Ovary (tissue), 9 donors: ENCODE measurements around the gene INPP1. TPM values are rescaled to one million over a fixed set of nuclear protein-coding genes. Genes with fewer than 3 reads are reported as not detected.

Experiments used
- DNase-seq, 5 donors: peaks; one replicate each; pipeline ENCODE4 v3.0.0-alpha.2; 2019 to 2020
- H3K27ac ChIP-seq, 2 donors: fragments of 200-600 bp; one replicate each; pipeline versions ENCODE4 v1.5.1 to v1.8.0; 2019 to 2022
- H3K27me3 ChIP-seq: fragments of 200-600 bp; one replicate; pipeline ENCODE4 v1.8.0; 2022
- H3K36me3 ChIP-seq: fragments of 200-600 bp; sonication (generic); one replicate; pipeline ENCODE4 v1.5.1; 2019
- H3K4me1 ChIP-seq: one replicate; pipeline ENCODE4 v1.8.1; 2013; ENCODE audit warnings: mild to moderate bottlenecking, moderate library complexity; ENCODE audit not compliant: insufficient read depth
- H3K4me3 ChIP-seq: fragments of 200-600 bp; sonication (generic); one replicate; pipeline ENCODE4 v1.5.1; 2017
- H3K9me3 ChIP-seq, 2 donors: fragments of 200-600 bp in 1 of 2; sonication (generic) in 1 of 2; one replicate each; pipeline versions ENCODE4 v1.5.1 to v1.8.1; 2013 to 2019; ENCODE audit warnings: mild to moderate bottlenecking in 1 of 2, moderate library complexity in 1 of 2
- EP300 ChIP-seq: sonication (generic); formaldehyde crosslinking; IDR thresholded peaks from one replicate; pipeline ENCODE4 v1.6.1; 2017; ENCODE audit warnings: antibody characterized with exemption
- POLR2A ChIP-seq: fragments of 450-650 bp; IDR thresholded peaks from one replicate; pipeline ENCODE4 v1.6.1; 2017; ENCODE audit warnings: antibody characterized with exemption, mild to moderate bottlenecking, moderate library complexity
- WGBS, 3 donors: extraction: QIAGEN DNeasy Blood & Tissue Kit in 1 of 3; methylation state at CpG; one replicate each; pipeline versions ENCODE4 v1.1.5 to v1.1.7; 2013 to 2017; 5-methylcytosine and 5-hydroxymethylcytosine counted together
- intact Hi-C, 4 donors: fragments of 100-400 bp; cut with DNase I; formaldehyde crosslinking; loops; one replicate each; pipeline versions ENCODE4 v1.11.0 to v1.15.1; 2022 to 2023
- polyA plus RNA-seq, 2 donors: library from polyadenylated mRNA; stranded (reverse); fragments of 200-250 nt in 1 of 2; fragments of 350-450 nt in 1 of 2; fragmentation: Illumina TruSeq in 1 of 2; extraction: RNeasy Lipid Tissue Mini Kit (QIAGEN cat#74804) in 1 of 2; gene quantifications; one replicate each; pipeline ENCODE4 v1.2.3, GENCODE V29; 2013 to 2014
- total RNA-seq, 7 donors: library from RNA; depleted of rRNA in 2 of 7; stranded (reverse); fragments of >200 nt in 2 of 7; fragmentation: NEBNext Ultra II Directional in 3 of 7; extraction: Animal tissue kit (Norgen Biotek cat#: 25700) in 3 of 7; gene quantifications; one replicate each; pipeline versions ENCODE4 v1.1.0 to v1.2.4, GENCODE V29; 2016 to 2023
- TF ChIP-seq, protein P1 (sequence below), 3 donors: fragments of 450-650 bp in 2 of 3; fragments of 200-600 bp in 1 of 3; IDR thresholded peaks; one replicate each; pipeline versions ENCODE4 v1.5.1 to v1.8.0; 2016 to 2022; ENCODE audit warnings: antibody characterized with exemption in 3 of 3, mild to moderate bottlenecking in 1 of 3
- donor health status: DM: no; HTN: no; CAD: no; lungs with moderate emphysema.
- donor health status: DM: no; HTN: no; CAD: no.
- donor health status: Bipolar disorder and iron deficiency.
- donor health status: DM: yes; HTN: yes; CAD: no.
- donor health status: DM: no; HTN: no; CAD: no.
- donor health status: DM: yes; HTN: yes; CAD: no.

Gene INPP1
- total and polyA plus RNA-seq, 9 donors: 3.5 to 51.2 (median 12.7) TPM

DNA sequence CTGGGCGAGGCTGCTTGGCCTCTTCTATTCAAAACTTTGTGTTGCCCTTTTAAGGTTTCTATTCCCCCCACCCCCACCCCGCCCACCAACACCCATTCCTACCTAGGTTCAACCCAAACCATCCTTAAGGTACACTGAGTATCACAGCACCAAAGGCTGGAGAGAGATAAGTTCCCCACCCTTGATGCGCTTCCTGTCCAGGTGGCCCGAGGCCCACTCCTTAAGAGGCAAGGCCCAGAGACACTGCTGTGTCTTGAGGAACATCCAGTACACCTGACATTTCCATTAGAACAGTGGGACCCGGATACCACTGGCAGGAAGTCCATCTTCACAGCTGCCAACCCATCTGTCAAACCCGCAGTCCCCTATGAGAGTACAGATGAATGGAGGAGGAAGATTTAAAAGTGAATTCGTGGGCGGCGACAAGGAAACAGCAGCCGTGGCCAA is 277 bp upstream of the INPP1 start:
- no peaks in the 10 kb centered on the region for H3K4me1 ChIP-seq
- intact Hi-C loops: no loop called here
- no peak for TF ChIP-seq POLR2A
- TF ChIP-seq, protein P1, sequence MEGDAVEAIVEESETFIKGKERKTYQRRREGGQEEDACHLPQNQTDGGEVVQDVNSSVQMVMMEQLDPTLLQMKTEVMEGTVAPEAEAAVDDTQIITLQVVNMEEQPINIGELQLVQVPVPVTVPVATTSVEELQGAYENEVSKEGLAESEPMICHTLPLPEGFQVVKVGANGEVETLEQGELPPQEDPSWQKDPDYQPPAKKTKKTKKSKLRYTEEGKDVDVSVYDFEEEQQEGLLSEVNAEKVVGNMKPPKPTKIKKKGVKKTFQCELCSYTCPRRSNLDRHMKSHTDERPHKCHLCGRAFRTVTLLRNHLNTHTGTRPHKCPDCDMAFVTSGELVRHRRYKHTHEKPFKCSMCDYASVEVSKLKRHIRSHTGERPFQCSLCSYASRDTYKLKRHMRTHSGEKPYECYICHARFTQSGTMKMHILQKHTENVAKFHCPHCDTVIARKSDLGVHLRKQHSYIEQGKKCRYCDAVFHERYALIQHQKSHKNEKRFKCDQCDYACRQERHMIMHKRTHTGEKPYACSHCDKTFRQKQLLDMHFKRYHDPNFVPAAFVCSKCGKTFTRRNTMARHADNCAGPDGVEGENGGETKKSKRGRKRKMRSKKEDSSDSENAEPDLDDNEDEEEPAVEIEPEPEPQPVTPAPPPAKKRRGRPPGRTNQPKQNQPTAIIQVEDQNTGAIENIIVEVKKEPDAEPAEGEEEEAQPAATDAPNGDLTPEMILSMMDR (IDR thresholded peaks at IDR 0.05): no peak
- TF ChIP-seq EP300: no peak

DNA sequence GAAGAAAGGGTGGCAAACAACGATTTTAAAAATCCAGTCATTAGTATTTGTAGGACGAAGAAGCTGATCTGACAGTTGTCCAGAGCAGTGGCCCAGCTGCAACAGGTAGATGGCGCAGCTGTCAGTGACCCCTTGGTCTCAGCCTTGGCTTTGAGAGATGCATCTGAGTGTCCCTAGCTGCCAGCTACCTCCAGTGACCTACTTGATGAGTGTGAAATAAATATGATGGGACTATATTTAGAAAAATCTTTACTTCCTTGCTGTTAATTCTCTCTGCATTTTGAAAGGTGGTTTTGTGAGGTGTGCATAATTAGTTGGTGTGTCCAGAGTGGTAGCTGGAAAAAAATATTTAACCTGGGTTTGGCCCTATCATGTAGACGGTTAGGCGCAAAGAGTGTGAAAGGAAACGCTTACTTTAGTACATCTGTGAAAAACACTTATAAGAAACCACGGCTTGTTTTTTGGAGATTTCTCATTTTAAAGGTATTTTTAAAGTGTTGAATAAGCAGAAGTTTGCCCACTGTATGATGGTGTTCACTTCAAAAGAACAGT is 963 bp downstream of the INPP1 start:
- TF ChIP-seq, protein P1 (IDR thresholded peaks at IDR 0.05): no peak
- no peak for TF ChIP-seq POLR2A
- no peak for TF ChIP-seq EP300
- Histone ChIP-seq H3K27me3 (no peaks in the 10 kb centered on the region), H3K9me3 (no peaks in the 10 kb centered on the region), H3K36me3 (no peaks in the 10 kb centered on the region), H3K4me3 (peak overlapping the region; percentile 86), H3K4me1 (no peaks in the 10 kb centered on the region), H3K27ac (peak overlapping the region; percentile 75 to 82)
- 37 to 41% (median 40%) methylated on average over 7 of the region's 7 CpGs for WGBS, 3 donors
- intact Hi-C loops: no loop called here
- peak in 3 of 5 donors; percentile 18 to 39 (median 27) for DNase-seq

More for the DNA sequence above, 277 bp upstream of the INPP1 start:
- H3K4me3 ChIP-seq: peak overlapping the region; percentile 86
- peak in 1 of 5 donors; percentile 12 for DNase-seq
- no peaks in the 10 kb centered on the region for H3K27me3 ChIP-seq
- no peaks in the 10 kb centered on the region for H3K36me3 ChIP-seq
- peak overlapping the region; percentile 75 to 82 for H3K27ac ChIP-seq
- H3K9me3 ChIP-seq: no peaks in the 10 kb centered on the region
- whole genome bisulfite sequencing, 3 donors: 36 to 37% (median 37%) methylated on average over 10 of the region's 10 CpGs

DNA sequence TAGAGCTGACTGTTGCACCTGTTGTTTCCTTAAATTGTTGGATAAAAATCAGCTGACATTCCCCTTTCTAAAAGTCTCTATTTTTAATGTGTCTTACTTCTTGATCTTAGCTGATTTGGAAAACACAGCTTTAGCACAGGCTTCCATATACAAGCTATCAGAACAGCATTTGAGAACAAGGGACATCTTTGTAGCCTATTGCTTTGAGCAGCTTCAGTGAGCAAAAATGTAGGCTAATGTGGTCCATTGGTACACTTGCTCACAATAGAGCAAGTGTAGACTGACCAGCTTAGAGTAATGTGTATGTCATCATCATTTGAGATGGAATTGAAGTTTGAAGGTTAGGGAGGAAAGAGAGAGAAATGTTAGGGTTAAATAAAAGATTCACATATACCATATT is 7.0 kb downstream of the INPP1 start:
- TF ChIP-seq EP300 (no peak), POLR2A (no peak)
- TF ChIP-seq, protein P1 (IDR thresholded peaks at IDR 0.05): no peak
- no peak overlapping the region for H3K27ac ChIP-seq

DNA sequence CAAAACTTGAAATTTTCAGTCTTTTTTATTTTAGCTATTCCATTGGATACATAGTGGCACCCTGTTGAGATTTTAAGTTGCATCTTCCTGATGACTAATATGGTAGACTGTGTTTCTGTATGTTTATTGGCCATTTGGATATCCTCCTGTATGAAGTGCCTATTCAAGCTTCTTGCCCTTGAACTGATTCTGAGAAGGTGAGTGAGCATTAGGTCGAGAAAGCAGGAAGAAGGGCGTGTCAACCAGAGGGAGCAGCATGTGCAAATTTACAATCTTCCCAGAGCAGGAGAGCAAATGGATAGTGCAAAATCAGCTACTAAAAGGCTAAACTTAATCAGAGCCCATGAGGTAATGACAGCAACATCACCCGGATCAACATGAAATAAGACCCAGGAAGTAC is 8.6 kb downstream of the INPP1 start:
- no peaks in the 10 kb centered on the region for H3K27me3 ChIP-seq
- no peaks in the 10 kb centered on the region for H3K9me3 ChIP-seq
- H3K27ac ChIP-seq: no peak overlapping the region
- no peak overlapping the region for H3K4me3 ChIP-seq
- intact Hi-C loops: no loop called here
- 82 to 86% (median 82%) methylated on average over 3 of the region's 3 CpGs for WGBS, 3 donors
- DNase-seq: no peak
- TF ChIP-seq, protein P1 (IDR thresholded peaks at IDR 0.05): no peak
- TF ChIP-seq EP300 (no peak), POLR2A (no peak)
- peaks cover 4% of the 10 kb centered on the region for H3K4me1 ChIP-seq
- no peaks in the 10 kb centered on the region for H3K36me3 ChIP-seq

More for the DNA sequence above, 7.0 kb downstream of the INPP1 start:
- no peak overlapping the region for H3K4me3 ChIP-seq
- intact Hi-C loops: no loop called here
- no peaks in the 10 kb centered on the region for H3K36me3 ChIP-seq
- DNase-seq: no peak
- H3K27me3 ChIP-seq: no peaks in the 10 kb centered on the region
- peaks cover 4% of the 10 kb centered on the region for H3K4me1 ChIP-seq
- H3K9me3 ChIP-seq: no peaks in the 10 kb centered on the region
